ENCODE measurements around the gene METTL21C. TPM values are rescaled to one million over a fixed set of nuclear protein-coding genes. Genes with fewer than 3 reads are reported as not detected.

The METTL21C gene
- polyA plus RNA-seq, 4 donors = 0.21 to 1.3 (median 0.74) TPM

- no peak for DNase-seq (ENCODE audit: low read depth in 4 of 4, low spot score in 3 of 4)
These were observed 24.7 kb downstream of the METTL21C start for GRCh38 chr13:102670130-102670529.

- no peak for DNase-seq (ENCODE audit: low read depth in 4 of 4, low spot score in 3 of 4)
These were observed 26.9 kb downstream of the METTL21C start for GRCh38 chr13:102667911-102668310.

- DNase-seq (ENCODE audit: low read depth in 4 of 4, low spot score in 3 of 4) = no peak
These were observed 27.8 kb downstream of the METTL21C start for GRCh38 chr13:102667023-102667422.

GRCh38 chr13:102659168-102659713 lies 35.6 kb downstream of the METTL21C start:
- DNase-seq (ENCODE audit: low read depth in 4 of 4, low spot score in 3 of 4) = no peak

GRCh38 chr13:102658660-102659059 lies 36.2 kb downstream of the METTL21C start:
- no peak for DNase-seq (ENCODE audit: low read depth in 4 of 4, low spot score in 3 of 4)

- DNase-seq (ENCODE audit: low read depth in 4 of 4, low spot score in 3 of 4) = no peak
These were observed 37.2 kb downstream of the METTL21C start for GRCh38 chr13:102657630-102658029.

- no peak for DNase-seq (ENCODE audit: low read depth in 4 of 4, low spot score in 3 of 4)
These were observed 40.1 kb downstream of the METTL21C start for GRCh38 chr13:102654756-102655155.

GRCh38 chr13:102651892-102652291 lies 43.0 kb downstream of the METTL21C start:
- no peak for DNase-seq (ENCODE audit: low read depth in 4 of 4, low spot score in 3 of 4)

- DNase-seq (ENCODE audit: low read depth in 4 of 4, low spot score in 3 of 4) = no peak
These were observed 43.5 kb downstream of the METTL21C start for GRCh38 chr13:102651392-102651791.

- no peak for DNase-seq (ENCODE audit: low read depth in 4 of 4, low spot score in 3 of 4)
These were observed 44.4 kb downstream of the METTL21C start for GRCh38 chr13:102650444-102650843.

GRCh38 chr13:102648046-102648445 lies 46.8 kb downstream of the METTL21C start:
- no peak for DNase-seq (ENCODE audit: low read depth in 4 of 4, low spot score in 3 of 4)

- DNase-seq (ENCODE audit: low read depth in 4 of 4, low spot score in 3 of 4) = no peak
These were observed 49.1 kb downstream of the METTL21C start for GRCh38 chr13:102645701-102646100.

- no peak for DNase-seq (ENCODE audit: low read depth in 4 of 4, low spot score in 3 of 4)
These were observed 51.2 kb downstream of the METTL21C start for GRCh38 chr13:102643656-102644055.

- DNase-seq (ENCODE audit: low read depth in 4 of 4, low spot score in 3 of 4) = peak in 3 of 4 donors; percentile 8 to 58 (median 14)
These were observed 52.4 kb downstream of the METTL21C start for GRCh38 chr13:102642475-102642874.

GRCh38 chr13:102642029-102642428 lies 52.8 kb downstream of the METTL21C start:
- no peak for DNase-seq (ENCODE audit: low read depth in 4 of 4, low spot score in 3 of 4)

GRCh38 chr13:102638741-102639140 lies 56.1 kb downstream of the METTL21C start:
- no peak for DNase-seq (ENCODE audit: low read depth in 4 of 4, low spot score in 3 of 4)

Other genes starting within 250 kb of the METTL21C start
- 10 to 100 TPM; 51.4 to 70.7 (median 61.4) TPM for gene TPP2, start 98.1 kb downstream of the METTL21C start, polyA plus RNA-seq (ENCODE audit: insufficient read length in 4 of 4)
- 10 to 100 TPM; 34.0 to 36.7 (median 35.5) TPM for gene TEX30, start 78.7 kb upstream of the METTL21C start, polyA plus RNA-seq (ENCODE audit: insufficient read length in 4 of 4)
- 10 to 100 TPM; 48.9 to 57.8 (median 56.2) TPM for gene POGLUT2, start 103.9 kb upstream of the METTL21C start, polyA plus RNA-seq (ENCODE audit: insufficient read length in 4 of 4)
- gene BIVM, start 104.1 kb upstream of the METTL21C start, polyA plus RNA-seq (ENCODE audit: insufficient read length in 4 of 4) = 10 to 100 TPM; 45.8 to 63.6 (median 53.0) TPM
- gene ERCC5, start 151.0 kb upstream of the METTL21C start, polyA plus RNA-seq (ENCODE audit: insufficient read length in 4 of 4) = 10 to 100 TPM; 73.8 to 79.8 (median 75.4) TPM

Measured in right renal pelvis (tissue), 4 donors.